Gastrocnemius medialis (tissue), 4 donors: ENCODE results near the gene SHROOM3. TPM values are rescaled to one million over a fixed set of nuclear protein-coding genes. Genes with fewer than 3 reads are reported as not detected.
A peak's percentile ranks its signal among the peaks of the same experiment; 100 is the strongest.

Experiments
- ATAC-seq, 2 donors: fragments of 150-250 bp; one replicate each; pipeline ENCODE4 v1.9.1; 2016
- DNase-seq, 2 donors: peaks; one replicate each; pipeline ENCODE4 v3.0.0-alpha.2; 2019
- H3K27ac ChIP-seq, 4 donors: fragments of 200-600 bp; sonication (generic); 1 replicate in 1 of 4; 2 replicates in 3 of 4; pipeline ENCODE4 v1.5.1; 2016 to 2018; ENCODE audit warnings: mild to moderate bottlenecking in 2 of 4, moderate library complexity in 1 of 4
- H3K27me3 ChIP-seq, 3 donors: fragments of 200-600 bp; sonication (generic) in 2 of 3; 1 replicate in 1 of 3; 2 replicates in 2 of 3; pipeline versions ENCODE4 v1.5.1 to v1.6.0; 2016 to 2019; ENCODE audit warnings: mild to moderate bottlenecking in 1 of 3, moderate library complexity in 1 of 3
- H3K36me3 ChIP-seq, 2 donors: fragments of 200-600 bp; sonication (generic) in 1 of 2; one replicate each; pipeline ENCODE4 v1.5.1; 2017 to 2018
- H3K4me1 ChIP-seq, 2 donors: fragments of 200-600 bp; sonication (generic) in 1 of 2; one replicate each; pipeline ENCODE4 v1.5.1; 2016 to 2017; ENCODE audit warnings: mild to moderate bottlenecking in 2 of 2
- H3K4me3 ChIP-seq, 4 donors: fragments of 200-600 bp; sonication (generic) in 3 of 4; 1 replicate in 1 of 4; 2 replicates in 3 of 4; pipeline ENCODE4 v1.5.1; 2016 to 2019; ENCODE audit warnings: mild to moderate bottlenecking in 2 of 4
- H3K9me3 ChIP-seq, 3 donors: fragments of 200-600 bp; sonication (generic) in 2 of 3; 1 replicate in 1 of 3; 2 replicates in 2 of 3; pipeline ENCODE4 v1.5.1; 2016 to 2019
- CTCF ChIP-seq, 5 experiments: fragments of 450-650 bp in 3 of 5; fragments of 200-600 bp in 2 of 5; sonication (generic) in 2 of 5; IDR thresholded peaks in 4 of 5; conservative IDR thresholded peaks in 1 of 5; 1 replicate in 4 of 5; 2 replicates in 1 of 5; pipeline ENCODE4 v1.5.1; 2016 to 2019; ENCODE audit warnings: antibody characterized with exemption in 5 of 5, mild to moderate bottlenecking in 3 of 5, moderate library complexity in 3 of 5
- POLR2A ChIP-seq, 2 donors: fragments of 450-650 bp; IDR thresholded peaks; one replicate each; pipeline ENCODE4 v1.6.1; 2017; ENCODE audit warnings: antibody characterized with exemption in 2 of 2, mild to moderate bottlenecking in 2 of 2, moderate library complexity in 2 of 2
- in situ Hi-C, 4 donors: fragments of 200-750 bp; cut with MboI; loops; one replicate each; pipeline versions ENCODE4 v1.15.0 to v1.8.0; 2017; ENCODE audit warnings: low sequenced_read_pairs in 4 of 4
- intact Hi-C: fragments of 100-400 bp; cut with DNase I; formaldehyde crosslinking; loops from one replicate; pipeline ENCODE4 v1.15.1; 2023; ENCODE audit warnings: low total_unique reads
- total RNA-seq, 4 donors: library from RNA; depleted of rRNA; stranded (reverse); fragments of >200 nt; gene quantifications; one replicate each; pipeline versions ENCODE4 v1.1.0 to v1.2.3, GENCODE V29; 2016

Gene SHROOM3
- total RNA-seq, 4 donors from 2014 or later: 0.20 to 1.7 (median 0.98) TPM

GRCh38 chr4:76683144-76683543 is 248.1 kb downstream of the SHROOM3 start:
- Histone ChIP-seq H3K4me1 (no peaks in the 10 kb centered on the region), H3K27me3 (peaks cover 0 to under 1% (median 0%) of the 10 kb centered on the region in 3 donors), H3K36me3 (no peaks in the 10 kb centered on the region), H3K4me3 (no peak overlapping the region), H3K9me3 (no peaks in the 10 kb centered on the region), H3K27ac (no peak overlapping the region)
- ATAC-seq (no peak), DNase-seq (no peak)
- TF ChIP-seq CTCF (IDR thresholded peaks at IDR 0.05 in 4 of 5, conservative IDR thresholded peaks at IDR 0.05 in 1 of 5) (no peak), POLR2A (IDR thresholded peaks at IDR 0.05) (no peak)
- intact Hi-C loops (no loop called here), in situ Hi-C loops (no loop called here)

GRCh38 chr4:76687746-76688448 is 252.9 kb downstream of the SHROOM3 start:
- in situ Hi-C loops: no loop called here
- H3K27me3 ChIP-seq: peaks cover 15 to 38% (median 25%) of the 10 kb centered on the region in 3 donors
- H3K4me1 ChIP-seq: peaks cover 6 to 9% of the 10 kb centered on the region in 2 donors
- no peak overlapping the region for H3K4me3 ChIP-seq
- ATAC-seq (no peak), DNase-seq (no peak)
- intact Hi-C loops: no loop called here
- no peak for TF ChIP-seq CTCF (IDR thresholded peaks at IDR 0.05 in 4 of 5, conservative IDR thresholded peaks at IDR 0.05 in 1 of 5)
- TF ChIP-seq POLR2A (IDR thresholded peaks at IDR 0.05): no peak
- H3K9me3 ChIP-seq: no peaks in the 10 kb centered on the region
- H3K27ac ChIP-seq: no peak overlapping the region
- H3K36me3 ChIP-seq: no peaks in the 10 kb centered on the region

- Histone ChIP-seq H3K27me3 (peaks cover 15 to 38% (median 26%) of the 10 kb centered on the region in 3 donors), H3K4me3 (peak overlapping the region; percentile 20 to 49 (median 36)), H3K4me1 (peaks cover 6 to 9% of the 10 kb centered on the region in 2 donors), H3K36me3 (no peaks in the 10 kb centered on the region), H3K27ac (no peak overlapping the region), H3K9me3 (no peaks in the 10 kb centered on the region)
- DNase-seq: no peak
- intact Hi-C loops: no loop called here
- in situ Hi-C loops: no loop called here
- no peak for ATAC-seq
- TF ChIP-seq CTCF (IDR thresholded peaks at IDR 0.05 in 4 of 5, conservative IDR thresholded peaks at IDR 0.05 in 1 of 5) (no peak), POLR2A (IDR thresholded peaks at IDR 0.05) (no peak)
Observed at GRCh38 chr4:76688619-76689144, 253.7 kb downstream of the SHROOM3 start.

- intact Hi-C loops (no loop called here), in situ Hi-C loops (no loop called here)
- TF ChIP-seq CTCF (IDR thresholded peaks at IDR 0.05 in 4 of 5, conservative IDR thresholded peaks at IDR 0.05 in 1 of 5) (no peak), POLR2A (IDR thresholded peaks at IDR 0.05) (no peak)
- Histone ChIP-seq H3K27me3 (peaks cover 15 to 38% (median 26%) of the 10 kb centered on the region in 3 donors), H3K36me3 (no peaks in the 10 kb centered on the region), H3K27ac (no peak overlapping the region), H3K4me1 (peaks cover 6 to 9% of the 10 kb centered on the region in 2 donors), H3K4me3 (peak overlapping the region; percentile 44 to 61 (median 46)), H3K9me3 (no peaks in the 10 kb centered on the region)
- ATAC-seq (peak; percentile 30 to 36), DNase-seq (no peak)
Observed at GRCh38 chr4:76689145-76689817, 254.3 kb downstream of the SHROOM3 start.
